ENCODE results near the gene ICA1.

GRCh38 chr7:8220376-8221100, 41.4 kb downstream of the ICA1 start:
- TF ChIP-seq, protein P1, sequence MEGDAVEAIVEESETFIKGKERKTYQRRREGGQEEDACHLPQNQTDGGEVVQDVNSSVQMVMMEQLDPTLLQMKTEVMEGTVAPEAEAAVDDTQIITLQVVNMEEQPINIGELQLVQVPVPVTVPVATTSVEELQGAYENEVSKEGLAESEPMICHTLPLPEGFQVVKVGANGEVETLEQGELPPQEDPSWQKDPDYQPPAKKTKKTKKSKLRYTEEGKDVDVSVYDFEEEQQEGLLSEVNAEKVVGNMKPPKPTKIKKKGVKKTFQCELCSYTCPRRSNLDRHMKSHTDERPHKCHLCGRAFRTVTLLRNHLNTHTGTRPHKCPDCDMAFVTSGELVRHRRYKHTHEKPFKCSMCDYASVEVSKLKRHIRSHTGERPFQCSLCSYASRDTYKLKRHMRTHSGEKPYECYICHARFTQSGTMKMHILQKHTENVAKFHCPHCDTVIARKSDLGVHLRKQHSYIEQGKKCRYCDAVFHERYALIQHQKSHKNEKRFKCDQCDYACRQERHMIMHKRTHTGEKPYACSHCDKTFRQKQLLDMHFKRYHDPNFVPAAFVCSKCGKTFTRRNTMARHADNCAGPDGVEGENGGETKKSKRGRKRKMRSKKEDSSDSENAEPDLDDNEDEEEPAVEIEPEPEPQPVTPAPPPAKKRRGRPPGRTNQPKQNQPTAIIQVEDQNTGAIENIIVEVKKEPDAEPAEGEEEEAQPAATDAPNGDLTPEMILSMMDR (conservative IDR thresholded peaks at IDR 0.05; ENCODE audit: low read depth, low read length): no peak
- TF ChIP-seq EZH2 (IDR thresholded peaks at IDR 0.05; ENCODE audit: borderline replicate concordance, low read depth, low read length, poor library complexity, severe bottlenecking): no peak

All from A673 (cell line).